Stimulated activated CD8-positive, alpha-beta memory T cell treated with anti-CD3 and anti-CD28 coated beads, Interleukin-4, amount 100 ng/mL, for 4 hours (primary cell): Measurements from ENCODE around the gene MCOLN2.
"Not testable (repeated sequence)": the region's sequence is repeated elsewhere in the genome, so short reads cannot be mapped to it uniquely, and the experiment has no call there.

ENCODE experiments used
- DNase-seq, 2 donors: peaks; one replicate each; pipeline ENCODE4 v3.0.0-alpha.2; 2020; ENCODE audit warnings: low read depth in 2 of 2, low spot score in 1 of 2

The MCOLN2 gene

DNA sequence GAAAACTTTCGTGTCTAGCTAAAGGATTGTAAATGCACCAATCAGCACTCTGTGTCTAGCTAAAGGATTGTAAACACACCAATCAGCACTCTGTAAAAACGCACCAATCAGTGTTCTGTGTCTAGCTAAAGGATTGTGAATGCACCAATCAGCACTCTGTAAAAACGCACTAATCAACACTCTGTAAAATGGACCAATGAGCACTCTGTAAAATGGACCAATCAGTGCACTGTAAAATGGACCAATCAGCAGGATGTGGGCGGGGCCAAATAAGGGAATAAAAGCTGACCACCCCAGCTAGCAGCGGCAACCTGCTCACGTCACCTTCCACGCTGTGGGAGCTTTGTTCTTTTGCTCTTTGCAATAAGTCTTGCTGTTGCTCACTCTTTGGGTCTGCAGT, 94.2 kb downstream of the MCOLN2 start:
- DNase-seq = not testable (repeated sequence)

DNA sequence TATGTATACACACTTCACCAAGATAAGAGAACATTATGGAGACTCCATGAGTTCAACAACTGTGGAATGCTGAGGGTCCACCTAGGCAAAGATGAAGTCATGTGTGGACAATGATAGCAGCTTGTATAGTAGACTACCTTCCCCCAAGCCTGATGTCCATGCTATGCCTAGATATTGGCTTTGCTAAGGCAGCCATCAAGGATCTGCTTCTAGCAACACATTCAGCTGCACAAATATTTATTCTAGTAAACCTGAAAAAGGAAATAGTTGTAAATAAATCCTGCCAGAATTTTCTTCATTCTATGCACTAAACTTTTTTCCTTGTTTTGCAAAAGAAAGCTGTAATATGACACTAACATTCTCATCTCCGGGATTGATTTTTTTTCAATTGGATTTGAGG, 96.9 kb downstream of the MCOLN2 start:
- no peak for DNase-seq

- DNase-seq = no peak
Measured at GRCh38 chr1:84896279-84896678, 100.6 kb downstream of the MCOLN2 start.

- no peak for DNase-seq
Measured at GRCh38 chr1:84892705-84893618, 104.0 kb downstream of the MCOLN2 start, which contains the start of gene LPAR3. Gene LPAR3 (minus strand): TSS chr1:84893206. CDS start chr1:84866120, 27,086 bp downstream.

DNA sequence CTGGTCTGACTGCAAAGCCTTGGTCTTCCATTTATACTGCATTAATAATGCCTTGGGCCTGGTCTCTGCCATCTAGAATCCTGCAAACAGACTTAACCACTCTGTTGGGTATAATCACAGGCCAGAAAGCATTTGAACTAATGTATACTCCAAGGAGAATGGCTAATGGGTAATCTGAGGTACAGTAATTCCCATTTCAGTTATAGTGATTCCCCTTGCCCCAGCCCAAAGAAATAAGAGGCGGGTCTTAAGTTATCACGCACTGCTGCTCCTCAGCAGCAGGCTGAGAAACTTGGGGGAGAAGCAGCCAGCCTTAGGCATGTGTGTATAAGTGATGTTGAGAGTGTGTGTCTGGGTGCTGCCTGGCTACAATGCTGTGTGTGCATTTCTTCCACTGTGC, 106.3 kb downstream of the MCOLN2 start:
- no peak for DNase-seq

DNA sequence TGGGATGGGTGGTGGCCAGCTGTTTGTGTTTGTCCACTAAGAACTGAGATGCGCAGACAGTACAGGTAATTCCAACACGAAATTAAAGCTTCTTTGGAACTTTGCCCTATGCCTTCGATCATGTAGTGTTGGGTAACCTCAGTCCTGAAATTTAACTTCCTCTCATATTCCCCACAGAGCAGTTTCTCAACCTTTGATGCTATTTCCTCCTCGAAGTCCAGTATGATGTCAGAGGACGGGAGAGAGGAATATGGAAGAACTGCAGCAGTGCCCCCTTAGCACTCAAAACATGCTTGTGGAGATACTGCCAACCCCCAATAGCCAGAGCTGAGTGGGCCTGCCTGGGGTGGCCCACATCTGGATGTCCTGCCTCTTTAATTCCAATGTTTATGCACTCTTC, 107.5 kb downstream of the MCOLN2 start:
- no peak for DNase-seq

DNA sequence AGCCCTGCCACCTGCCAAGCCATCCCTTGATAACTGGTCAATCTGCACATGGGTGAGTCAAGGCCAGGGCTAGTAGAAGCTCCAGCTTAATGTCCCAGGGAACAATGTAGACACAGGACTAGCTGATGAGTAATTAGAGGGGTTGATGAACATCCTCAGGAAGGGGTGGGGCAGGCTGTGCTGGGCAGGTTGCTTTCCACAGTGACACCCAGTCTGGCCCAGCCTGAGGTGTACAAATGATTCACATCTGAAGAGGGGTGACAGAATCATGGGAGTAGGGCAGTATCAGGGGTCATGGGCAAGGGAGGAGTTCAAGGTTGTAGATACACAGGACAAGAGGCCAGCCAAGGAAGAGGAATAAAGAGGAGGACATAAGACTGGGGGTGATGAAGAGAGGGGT, 108.2 kb downstream of the MCOLN2 start:
- DNase-seq = peak in 1 of 2 donors; percentile 12

DNA sequence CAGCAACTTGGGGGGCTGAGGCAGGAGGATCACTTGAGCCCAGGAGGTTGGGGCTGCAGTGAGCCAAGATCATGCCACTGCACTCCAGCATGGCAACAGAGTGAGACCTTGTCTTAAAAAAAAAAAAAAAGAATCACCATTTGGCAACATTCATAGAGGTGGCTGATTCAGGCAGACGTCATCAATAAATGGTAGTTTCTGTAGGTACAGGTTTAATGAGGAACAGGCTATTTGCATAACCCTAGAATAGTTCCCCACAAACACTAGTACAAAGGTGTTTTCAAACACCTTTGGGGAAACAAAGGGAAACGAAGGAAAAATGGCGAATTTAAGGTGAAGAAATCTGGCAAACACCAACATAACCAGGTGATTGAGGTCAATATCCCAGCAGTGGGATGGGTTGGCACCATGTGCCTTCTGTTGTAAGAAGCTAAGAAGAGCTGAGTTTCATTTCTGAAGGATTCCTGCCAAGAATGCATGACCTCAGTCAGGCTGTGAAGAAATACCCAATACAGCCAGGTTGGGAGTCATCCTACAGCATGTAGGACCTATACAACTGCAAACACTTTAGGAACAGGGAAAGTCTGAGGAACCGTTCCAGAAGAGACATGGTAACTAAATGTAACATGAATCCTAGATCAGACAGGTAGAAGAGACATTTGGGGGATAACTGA, 109.5 kb downstream of the MCOLN2 start:
- no peak for DNase-seq

DNA sequence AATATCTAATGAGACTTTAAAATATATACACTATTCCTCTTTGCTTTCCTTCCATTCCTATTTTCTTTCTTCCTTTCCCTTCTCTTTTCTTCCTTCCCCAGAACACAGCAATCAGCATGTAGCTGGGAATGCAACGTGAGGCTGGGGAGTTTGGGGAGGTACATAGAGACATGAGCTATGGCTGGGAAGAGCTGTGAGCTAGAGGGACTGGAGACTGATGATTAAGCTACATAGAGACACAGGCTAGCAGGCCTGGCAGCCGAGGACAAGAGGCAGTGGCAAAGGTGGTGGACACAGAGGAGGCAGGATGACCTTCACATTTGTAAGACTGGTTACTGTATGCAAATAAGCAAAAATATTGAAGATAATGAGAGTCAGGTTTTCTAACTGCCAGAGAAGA, 111.4 kb downstream of the MCOLN2 start:
- no peak for DNase-seq

DNA sequence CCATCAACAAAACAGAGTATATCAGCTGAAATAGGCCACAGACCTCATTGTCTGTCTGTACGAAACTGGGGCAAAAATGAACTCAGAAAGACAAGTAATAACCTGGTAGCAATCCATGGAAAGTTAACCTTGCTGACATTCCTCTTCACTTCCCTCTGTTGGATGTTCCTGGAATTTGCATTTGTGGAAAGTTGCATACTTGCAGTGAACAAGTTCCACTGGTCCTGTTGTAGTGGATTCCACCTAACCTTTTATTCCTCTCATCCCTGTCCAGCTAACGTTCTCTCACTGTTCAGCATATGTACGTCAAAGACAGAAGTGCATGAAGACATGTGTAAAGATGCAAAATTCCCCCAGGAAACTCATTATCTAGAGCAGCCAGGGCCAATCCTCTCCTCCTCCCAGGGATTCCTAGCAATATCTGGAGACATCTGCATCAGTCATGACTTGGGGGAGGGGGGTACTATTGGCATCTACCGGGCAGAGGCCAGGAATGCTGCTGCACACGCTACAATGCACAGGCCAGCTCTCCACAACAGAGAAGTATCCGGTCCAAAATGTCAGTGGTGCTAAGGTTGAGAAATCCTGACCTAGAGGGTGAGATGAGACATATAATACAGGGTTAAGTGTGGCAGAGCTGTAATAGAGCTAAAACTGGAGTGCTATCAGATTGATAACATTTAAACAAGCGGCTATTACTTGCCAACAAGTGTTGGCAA, 112.1 kb downstream of the MCOLN2 start:
- DNase-seq = no peak

- DNase-seq = no peak
Measured at GRCh38 chr1:84883286-84883685, 113.6 kb downstream of the MCOLN2 start.

DNA sequence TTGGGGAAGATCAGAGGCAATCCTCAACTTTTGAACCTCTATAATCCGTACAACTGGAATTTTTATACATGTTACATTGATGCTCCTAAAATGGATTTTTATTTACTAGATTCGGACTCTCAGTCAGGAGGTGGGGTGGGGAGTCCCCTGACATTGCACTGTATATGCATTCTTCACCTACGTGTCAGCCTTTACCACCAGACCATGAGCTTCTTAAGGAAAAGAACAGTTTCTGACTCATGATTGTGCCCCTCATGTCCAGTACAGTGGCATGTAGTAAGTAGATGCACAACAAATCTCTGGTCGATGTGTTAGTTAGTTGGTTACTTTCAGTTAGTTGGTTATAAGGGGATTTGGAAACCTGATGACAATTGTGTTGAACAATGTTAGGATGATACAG, 119.3 kb downstream of the MCOLN2 start:
- no peak for DNase-seq

GRCh38 chr1:84876353-84876752, 120.6 kb downstream of the MCOLN2 start:
- DNase-seq = no peak
